ENCODE data around the gene PLEKHM1. TPM values are rescaled to one million over a fixed set of nuclear protein-coding genes. Genes with fewer than 3 reads are reported as not detected.

PLEKHM1 gene
- polyA plus RNA-seq, 2 of the 4 experiments (the other 2 are of a cell fraction), result 13.4 to 14.8 TPM

GRCh38 chr17:45440161-45440778 is 50.3 kb downstream of the PLEKHM1 start:
- CTCF ChIA-PET, result interaction anchor here (1.9 to 6.9 kb wide), 2 partner anchors 14 to 153 kb away, joined by 7 to 53 read pairs; no protein-coding TSS in a partner anchor
- Histone ChIP-seq H3K27ac (peak overlapping the region in 1 of 2 experiments; percentile 2; a peak in 2 of 6 replicates), H3K4me1 (peaks cover 23% of the 10 kb centered on the region), H3K4me3 (no peak overlapping the region), H3K9me3 (no peaks in the 10 kb centered on the region), H3K4me2 (peak overlapping the region; percentile 30; the same call in 1 of the 3 replicates)
- DNase-seq (ENCODE audit: low read depth in 1 of 2, low spot score in 1 of 2) (peak in 1 of 2 experiments; percentile 59), ATAC-seq (peak in 1 of 2 experiments; percentile 24; a peak in 3 of 6 replicates), FAIRE-seq (peak; percentile 13)
- POLR2A ChIA-PET, result no interaction called here
- no peak for TF ChIP-seq HOXB5 (CRISPR knock-in tag; IDR thresholded peaks at IDR 0.05)
- peak; percentile 79 for TF ChIP-seq ZFP36 (IDR thresholded peaks at IDR 0.05; ENCODE audit: borderline replicate concordance, partially characterized antibody)
- TF ChIP-seq KDM1A (IDR thresholded peaks at IDR 0.05; ENCODE audit: low read depth), result 0 out of 2 replicates have a peak, but pooled peaks have one; percentile 68
- 40% methylated on average over 10 of the region's 10 CpGs for WGBS (ENCODE audit: missing lambda C conversion rate)

- H3K4me3 ChIP-seq, result no peak overlapping the region
- TF ChIP-seq RCOR1 (IDR thresholded peaks at IDR 0.05; ENCODE audit: low read depth, low read length) (no peak), ESRRA (IDR thresholded peaks at IDR 0.05; ENCODE audit: borderline replicate concordance, low read length) (no peak), ATOH8 (CRISPR knock-in tag; IDR thresholded peaks at IDR 0.05; ENCODE audit: low read depth) (no peak), FOSL2 (IDR thresholded peaks at IDR 0.05) (no peak), FOSL2 (CRISPR knock-in tag; IDR thresholded peaks at IDR 0.05) (no peak), HOXB5 (CRISPR knock-in tag; IDR thresholded peaks at IDR 0.05) (no peak), HES2 (IDR thresholded peaks at IDR 0.05) (no peak)
- DNase-seq (ENCODE audit: low read depth in 1 of 2, low spot score in 1 of 2), result no peak
- peaks cover 23% of the 10 kb centered on the region for H3K4me1 ChIP-seq
- H3K27ac ChIP-seq, result no peak overlapping the region
- CTCF ChIA-PET, result interaction anchor here (6.9 kb wide), 1 partner anchor 13 kb away, joined by 53 read pairs; no protein-coding TSS in a partner anchor
- POLR2A ChIA-PET, result no interaction called here
- 74% methylated on average over 11 of the region's 11 CpGs for WGBS (ENCODE audit: missing lambda C conversion rate)
- no peak overlapping the region for H3K4me2 ChIP-seq
- ATAC-seq, result peak in 1 of 2 experiments; percentile 8; a peak in 2 of 6 replicates
- no peaks in the 10 kb centered on the region for H3K9me3 ChIP-seq
- no peak for FAIRE-seq
Observed at GRCh38 chr17:45438931-45439610, 51.5 kb downstream of the PLEKHM1 start.

GRCh38 chr17:45437465-45438283 is 52.8 kb downstream of the PLEKHM1 start:
- CTCF ChIA-PET, result interaction anchor here (0.6 to 6.9 kb wide), 3 partner anchors 11 to 239 kb away, joined by 3 to 53 read pairs (median 5); no protein-coding TSS in a partner anchor
- H3K27ac ChIP-seq, result no peak overlapping the region
- ATAC-seq (no peak; a peak in 1 of 6 replicates), DNase-seq (ENCODE audit: low read depth in 1 of 2, low spot score in 1 of 2) (no peak), FAIRE-seq (no peak)
- TF ChIP-seq CTCF (IDR thresholded peaks at IDR 0.05), result no peak
- TF ChIP-seq HES2 (IDR thresholded peaks at IDR 0.05), result no peak
- no peak for TF ChIP-seq MAX (IDR thresholded peaks at IDR 0.05)
- TF ChIP-seq HDAC2 (IDR thresholded peaks at IDR 0.05), result no peak
- no peak for TF ChIP-seq HOXB13 (CRISPR knock-in tag; IDR thresholded peaks at IDR 0.05; ENCODE audit: low read depth)
- TF ChIP-seq EP300 (IDR thresholded peaks at IDR 0.05), result no peak
- no peak for TF ChIP-seq ZC3H11A (IDR thresholded peaks at IDR 0.05)
- H3K9me3 ChIP-seq, result no peaks in the 10 kb centered on the region
- peaks cover 26% of the 10 kb centered on the region for H3K4me1 ChIP-seq
- no peak overlapping the region for H3K4me3 ChIP-seq
- no peak overlapping the region for H3K4me2 ChIP-seq
- WGBS (ENCODE audit: missing lambda C conversion rate), result 90% methylated on average over 27 of the region's 30 CpGs
- POLR2A ChIA-PET, result no interaction called here
